ENCODE data around the gene TMEM229B.

The TMEM229B gene

DNA sequence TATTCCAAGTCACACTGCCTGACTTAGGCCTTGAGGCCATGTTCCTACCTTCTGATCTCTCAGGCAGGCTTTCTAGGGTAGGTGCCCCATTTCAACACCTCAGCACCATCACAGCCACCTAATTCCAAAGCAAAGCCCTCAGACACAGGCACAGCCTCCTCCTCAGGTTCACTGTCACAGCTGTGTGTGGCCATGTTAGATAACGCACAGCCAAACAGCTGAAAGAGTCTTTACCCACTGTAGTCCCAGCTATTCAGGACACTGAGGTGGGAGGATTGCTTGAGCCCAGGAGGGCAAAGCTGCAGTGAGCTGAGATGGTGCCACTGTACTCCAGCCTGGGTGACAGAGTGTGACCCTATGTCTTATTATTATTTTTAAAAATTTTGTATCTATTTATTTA, 7.3 kb upstream of the TMEM229B start:
- TF ChIP-seq, protein P1, sequence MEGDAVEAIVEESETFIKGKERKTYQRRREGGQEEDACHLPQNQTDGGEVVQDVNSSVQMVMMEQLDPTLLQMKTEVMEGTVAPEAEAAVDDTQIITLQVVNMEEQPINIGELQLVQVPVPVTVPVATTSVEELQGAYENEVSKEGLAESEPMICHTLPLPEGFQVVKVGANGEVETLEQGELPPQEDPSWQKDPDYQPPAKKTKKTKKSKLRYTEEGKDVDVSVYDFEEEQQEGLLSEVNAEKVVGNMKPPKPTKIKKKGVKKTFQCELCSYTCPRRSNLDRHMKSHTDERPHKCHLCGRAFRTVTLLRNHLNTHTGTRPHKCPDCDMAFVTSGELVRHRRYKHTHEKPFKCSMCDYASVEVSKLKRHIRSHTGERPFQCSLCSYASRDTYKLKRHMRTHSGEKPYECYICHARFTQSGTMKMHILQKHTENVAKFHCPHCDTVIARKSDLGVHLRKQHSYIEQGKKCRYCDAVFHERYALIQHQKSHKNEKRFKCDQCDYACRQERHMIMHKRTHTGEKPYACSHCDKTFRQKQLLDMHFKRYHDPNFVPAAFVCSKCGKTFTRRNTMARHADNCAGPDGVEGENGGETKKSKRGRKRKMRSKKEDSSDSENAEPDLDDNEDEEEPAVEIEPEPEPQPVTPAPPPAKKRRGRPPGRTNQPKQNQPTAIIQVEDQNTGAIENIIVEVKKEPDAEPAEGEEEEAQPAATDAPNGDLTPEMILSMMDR (IDR thresholded peaks at IDR 0.05; ENCODE audit: extremely low read depth, missing control alignments) = no peak
- no peak for DNase-seq (ENCODE audit: low spot score)

DNA sequence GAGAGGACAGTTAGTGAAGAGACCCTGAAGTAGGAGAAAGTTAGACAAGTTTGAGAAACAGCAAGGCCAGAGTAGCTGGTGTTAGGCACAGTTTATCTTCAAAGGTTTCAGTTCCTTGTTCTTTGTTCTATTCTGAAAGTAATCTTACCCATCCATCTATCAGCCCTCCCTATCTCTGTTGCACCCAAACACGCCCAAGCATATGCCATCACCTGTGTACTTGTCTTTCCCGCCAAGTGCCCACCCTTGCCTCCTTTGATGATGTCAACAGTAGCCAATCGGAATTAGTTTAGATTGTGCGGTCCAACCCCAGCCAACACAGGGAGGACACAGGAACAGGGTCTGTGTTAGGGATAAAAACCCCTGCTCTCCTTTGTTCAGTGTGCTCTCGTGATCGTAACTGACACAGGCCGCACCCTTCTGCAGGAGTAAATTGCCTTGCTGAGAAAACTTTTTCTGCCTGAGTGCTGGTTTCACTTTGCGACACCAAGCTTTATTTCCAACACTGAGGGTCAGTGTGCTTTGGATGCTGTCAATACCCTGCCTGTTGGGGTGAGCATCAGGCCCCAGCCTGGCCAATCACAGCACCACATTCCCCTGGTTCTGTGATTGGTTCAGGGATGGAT, 4.7 kb upstream of the TMEM229B start:
- TF ChIP-seq, protein P1 (IDR thresholded peaks at IDR 0.05; ENCODE audit: extremely low read depth, missing control alignments) = no peak
- DNase-seq (ENCODE audit: low spot score) = no peak

GRCh38 chr14:67492538-67492937, 4.0 kb upstream of the TMEM229B start:
- no peak for DNase-seq (ENCODE audit: low spot score)
- TF ChIP-seq, protein P1 (IDR thresholded peaks at IDR 0.05; ENCODE audit: extremely low read depth, missing control alignments) = no peak

- TF ChIP-seq, protein P1 (IDR thresholded peaks at IDR 0.05; ENCODE audit: extremely low read depth, missing control alignments) = no peak
- DNase-seq (ENCODE audit: low spot score) = no peak
These were observed 3.4 kb upstream of the TMEM229B start for GRCh38 chr14:67491741-67492507.

GRCh38 chr14:67491285-67491684, 2.8 kb upstream of the TMEM229B start:
- TF ChIP-seq, protein P1 (IDR thresholded peaks at IDR 0.05; ENCODE audit: extremely low read depth, missing control alignments) = no peak
- no peak for DNase-seq (ENCODE audit: low spot score)

- TF ChIP-seq, protein P1 (IDR thresholded peaks at IDR 0.05; ENCODE audit: extremely low read depth, missing control alignments) = no peak
These were observed 1.7 kb upstream of the TMEM229B start for GRCh38 chr14:67490196-67490595.

GRCh38 chr14:67487332-67487731, 1.2 kb downstream of the TMEM229B start:
- TF ChIP-seq, protein P1 (IDR thresholded peaks at IDR 0.05; ENCODE audit: extremely low read depth, missing control alignments) = no peak
- no peak for DNase-seq (ENCODE audit: low spot score)

More at GRCh38 chr14:67490196-67490595, 1.7 kb upstream of the TMEM229B start:
- no peak for DNase-seq (ENCODE audit: low spot score)

All from GM20000 (cell line).